Subcutaneous adipose tissue (tissue), 4 donors: ENCODE data around the gene PTCHD1. TPM values are rescaled to one million over a fixed set of nuclear protein-coding genes. Genes with fewer than 3 reads are reported as not detected.

Experiments
- total RNA-seq, 4 donors: library from RNA; depleted of rRNA; stranded (reverse); fragments of >200 nt; gene quantifications; one replicate each; pipeline ENCODE4 v1.1.0, GENCODE V29; 2016
- TF ChIP-seq, protein P1 (sequence below): fragments of 450-650 bp; IDR thresholded peaks from one replicate; pipeline ENCODE4 v1.5.1; 2016; ENCODE audit warnings: low read depth, mild to moderate bottlenecking, control low read depth, antibody characterized with exemption, moderate library complexity

Gene PTCHD1
- total RNA-seq, 4 donors from 2014 or later = under 0.01 to 0.51 (median 0.19) TPM

DNA sequence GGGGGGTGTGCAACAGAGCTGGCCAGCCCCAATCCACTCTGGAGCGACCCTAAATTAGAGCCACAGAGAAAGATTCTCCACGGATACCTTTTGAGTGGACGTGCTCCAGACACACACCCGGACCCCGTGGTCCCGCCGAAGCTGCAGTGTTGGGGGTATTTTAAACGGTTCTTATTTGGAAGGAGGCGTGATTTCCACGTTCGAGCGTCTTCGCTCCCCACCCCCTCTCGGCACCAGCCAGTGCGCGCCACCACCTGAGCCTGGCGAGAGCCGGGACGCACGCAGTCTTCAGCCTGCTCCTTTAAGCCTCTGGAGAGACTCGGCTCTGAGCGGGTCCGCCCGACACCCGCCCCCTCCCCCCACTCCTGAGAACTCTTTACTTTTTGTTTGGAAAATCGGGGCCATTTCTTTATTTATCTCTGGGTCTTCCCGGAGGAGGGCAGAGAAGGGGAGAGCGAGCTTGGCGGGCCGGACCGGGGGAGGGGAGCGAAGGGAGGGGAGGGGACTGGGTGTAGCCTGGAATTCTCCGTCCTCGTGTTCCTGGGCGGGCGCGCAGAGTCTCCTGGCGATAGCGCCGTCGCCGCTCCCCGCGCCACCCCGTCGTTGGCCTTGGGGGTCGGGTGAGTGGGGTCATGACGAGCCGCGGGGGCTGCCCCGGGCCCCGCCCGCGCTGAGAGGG is 668 bp upstream of the PTCHD1 start:
- TF ChIP-seq, protein P1, sequence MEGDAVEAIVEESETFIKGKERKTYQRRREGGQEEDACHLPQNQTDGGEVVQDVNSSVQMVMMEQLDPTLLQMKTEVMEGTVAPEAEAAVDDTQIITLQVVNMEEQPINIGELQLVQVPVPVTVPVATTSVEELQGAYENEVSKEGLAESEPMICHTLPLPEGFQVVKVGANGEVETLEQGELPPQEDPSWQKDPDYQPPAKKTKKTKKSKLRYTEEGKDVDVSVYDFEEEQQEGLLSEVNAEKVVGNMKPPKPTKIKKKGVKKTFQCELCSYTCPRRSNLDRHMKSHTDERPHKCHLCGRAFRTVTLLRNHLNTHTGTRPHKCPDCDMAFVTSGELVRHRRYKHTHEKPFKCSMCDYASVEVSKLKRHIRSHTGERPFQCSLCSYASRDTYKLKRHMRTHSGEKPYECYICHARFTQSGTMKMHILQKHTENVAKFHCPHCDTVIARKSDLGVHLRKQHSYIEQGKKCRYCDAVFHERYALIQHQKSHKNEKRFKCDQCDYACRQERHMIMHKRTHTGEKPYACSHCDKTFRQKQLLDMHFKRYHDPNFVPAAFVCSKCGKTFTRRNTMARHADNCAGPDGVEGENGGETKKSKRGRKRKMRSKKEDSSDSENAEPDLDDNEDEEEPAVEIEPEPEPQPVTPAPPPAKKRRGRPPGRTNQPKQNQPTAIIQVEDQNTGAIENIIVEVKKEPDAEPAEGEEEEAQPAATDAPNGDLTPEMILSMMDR = no peak

- TF ChIP-seq, protein P1 = no peak
These were observed 165 bp upstream of the PTCHD1 start for GRCh38 chrX:23334521-23334847.

GRCh38 chrX:23338334-23338733 is 3.7 kb downstream of the PTCHD1 start:
- TF ChIP-seq, protein P1 = no peak

- TF ChIP-seq, protein P1 = no peak
These were observed 6.8 kb downstream of the PTCHD1 start for GRCh38 chrX:23341452-23341851.

DNA sequence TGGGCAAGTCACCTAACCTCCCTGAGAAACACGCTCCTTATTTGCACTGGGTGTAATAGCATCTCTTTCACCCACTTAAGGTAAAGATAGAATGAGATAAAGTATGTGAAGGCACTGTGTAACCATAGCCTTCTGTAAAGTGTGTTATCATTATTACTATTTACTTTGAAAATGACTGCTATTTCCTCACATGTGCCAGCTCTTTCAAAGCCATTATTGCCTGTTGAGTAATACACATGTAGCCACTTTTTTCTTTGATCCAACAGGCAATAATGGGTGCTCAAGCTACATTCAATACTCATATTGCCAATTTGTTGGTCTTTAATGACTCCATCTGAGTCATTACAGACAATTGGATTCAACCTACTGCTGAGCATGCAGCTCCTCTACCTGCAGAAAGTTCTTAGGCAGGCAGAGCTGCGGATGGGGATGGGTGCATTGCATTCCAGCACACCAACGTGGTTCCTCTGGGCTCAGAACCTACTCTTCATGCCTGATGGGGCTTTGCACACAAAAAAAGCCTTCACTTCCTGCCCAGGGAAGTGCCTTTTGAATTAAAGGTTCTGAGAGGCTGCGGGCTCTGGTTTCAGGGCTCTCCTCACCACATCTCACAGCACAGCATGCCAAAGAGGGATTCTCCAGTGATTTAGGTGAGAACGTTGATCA is 9.7 kb downstream of the PTCHD1 start:
- TF ChIP-seq, protein P1 = no peak

- TF ChIP-seq, protein P1 = no peak
These were observed 10.2 kb downstream of the PTCHD1 start for GRCh38 chrX:23344904-23345271.

- TF ChIP-seq, protein P1 = no peak
These were observed 21.5 kb downstream of the PTCHD1 start for GRCh38 chrX:23356189-23356588.
